ENCODE data around the gene PSD.

The PSD gene

DNA sequence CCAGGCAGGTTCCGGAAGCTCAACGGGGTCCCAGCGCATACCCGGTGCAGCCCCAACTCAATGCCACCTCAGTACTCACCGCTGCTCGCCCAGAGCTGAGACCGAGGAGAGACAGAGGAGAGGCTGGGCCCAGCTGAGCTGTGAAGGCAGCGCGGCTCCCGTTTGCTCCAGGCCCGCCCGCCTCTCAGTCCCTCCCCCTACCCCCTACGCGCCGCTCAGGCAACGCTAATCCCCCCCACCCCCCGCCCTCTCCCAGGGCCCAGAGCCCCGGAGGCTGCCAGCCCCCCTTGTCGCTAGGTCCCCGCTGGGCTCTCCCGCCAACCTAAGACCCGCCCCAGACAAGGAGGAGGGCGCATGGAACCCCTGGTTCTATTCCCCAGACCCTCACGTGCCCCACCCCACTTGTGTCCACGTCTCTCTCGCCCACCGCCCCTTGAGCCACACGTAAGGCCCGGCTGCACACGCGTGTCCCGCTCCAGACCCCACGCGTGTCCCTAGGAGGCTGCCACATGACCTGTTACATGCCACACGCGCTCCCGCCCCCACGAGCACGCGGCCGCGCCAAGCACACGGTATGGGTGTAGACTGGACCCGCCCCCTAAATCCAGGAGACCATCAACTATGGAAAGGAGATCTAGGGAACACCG lies at the start of gene PSD:
PSD (minus strand) TSS at position 164 of the 647 bp plus-strand sequence. CDS start 1,747 bp downstream, outside the sequence.
- in situ Hi-C loops (cut with HindIII; ENCODE audit: low pct_ligation_motif_present, low sequenced_read_pairs): no loop called here
- peaks cover 7% of the 10 kb centered on the region for H3K27me3 ChIP-seq (replicated peaks)
- DNase-seq: no peak
- H3K36me3 ChIP-seq (replicated peaks): peaks cover 7% of the 10 kb centered on the region
- TF ChIP-seq, protein P1, sequence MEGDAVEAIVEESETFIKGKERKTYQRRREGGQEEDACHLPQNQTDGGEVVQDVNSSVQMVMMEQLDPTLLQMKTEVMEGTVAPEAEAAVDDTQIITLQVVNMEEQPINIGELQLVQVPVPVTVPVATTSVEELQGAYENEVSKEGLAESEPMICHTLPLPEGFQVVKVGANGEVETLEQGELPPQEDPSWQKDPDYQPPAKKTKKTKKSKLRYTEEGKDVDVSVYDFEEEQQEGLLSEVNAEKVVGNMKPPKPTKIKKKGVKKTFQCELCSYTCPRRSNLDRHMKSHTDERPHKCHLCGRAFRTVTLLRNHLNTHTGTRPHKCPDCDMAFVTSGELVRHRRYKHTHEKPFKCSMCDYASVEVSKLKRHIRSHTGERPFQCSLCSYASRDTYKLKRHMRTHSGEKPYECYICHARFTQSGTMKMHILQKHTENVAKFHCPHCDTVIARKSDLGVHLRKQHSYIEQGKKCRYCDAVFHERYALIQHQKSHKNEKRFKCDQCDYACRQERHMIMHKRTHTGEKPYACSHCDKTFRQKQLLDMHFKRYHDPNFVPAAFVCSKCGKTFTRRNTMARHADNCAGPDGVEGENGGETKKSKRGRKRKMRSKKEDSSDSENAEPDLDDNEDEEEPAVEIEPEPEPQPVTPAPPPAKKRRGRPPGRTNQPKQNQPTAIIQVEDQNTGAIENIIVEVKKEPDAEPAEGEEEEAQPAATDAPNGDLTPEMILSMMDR (IDR thresholded peaks at IDR 0.05; ENCODE audit: low read depth, low read length, missing control alignments): no peak
- H3K4me3 ChIP-seq (ENCODE audit: low read depth, low read length): peak within 1 kb of the TSS; percentile 87
- no peak within 1 kb of the TSS for H3K27ac ChIP-seq

DNA sequence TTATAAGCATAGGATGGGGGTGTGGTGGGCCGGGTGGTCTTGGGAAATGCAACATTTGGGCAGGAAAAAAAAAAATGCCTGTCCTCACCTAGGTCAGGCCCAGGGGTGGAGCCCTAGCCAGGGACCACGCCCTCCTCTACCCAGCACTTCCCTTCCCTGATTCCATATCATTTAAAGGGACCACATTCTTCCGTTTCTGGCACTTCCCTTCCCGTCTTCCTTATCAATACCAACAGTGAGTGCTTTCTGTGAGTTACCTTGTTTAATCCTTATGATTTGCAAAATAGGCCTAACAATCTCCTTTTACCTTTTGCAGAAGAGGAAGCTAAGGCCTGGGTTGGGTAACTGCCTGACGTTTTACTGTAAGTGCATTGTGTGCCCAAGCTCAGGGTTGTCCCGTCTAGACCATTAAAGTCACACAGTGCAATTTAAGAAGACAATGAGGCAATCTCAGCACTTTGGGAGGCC lies 49.4 kb upstream of the PSD start:
- in situ Hi-C loops (cut with HindIII; ENCODE audit: low pct_ligation_motif_present, low sequenced_read_pairs): no loop called here

DNA sequence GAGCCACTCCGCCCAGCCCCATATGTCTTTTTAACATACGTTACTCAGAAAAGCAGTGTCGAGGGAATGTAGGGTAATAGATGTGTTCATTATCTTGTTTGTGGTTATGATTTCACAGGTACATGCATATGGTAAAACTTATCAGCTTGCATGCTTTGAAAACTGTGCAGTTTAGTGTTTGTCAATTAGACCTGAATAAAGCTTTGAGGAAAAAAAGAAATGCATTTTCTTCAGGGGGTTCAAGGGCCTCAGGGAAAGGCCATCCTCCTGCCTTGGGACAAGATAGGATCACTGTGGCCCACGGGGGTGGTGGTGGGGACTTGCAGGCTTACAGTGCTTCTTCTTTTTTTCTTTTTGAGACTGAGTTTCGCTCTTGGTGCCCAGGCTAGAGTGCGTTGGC lies 48.7 kb upstream of the PSD start:
- DNase-seq: no peak
- Histone ChIP-seq H3K4me3 (ENCODE audit: low read depth, low read length) (no peak overlapping the region), H3K27me3 (replicated peaks) (no peaks in the 10 kb centered on the region), H3K36me3 (replicated peaks) (no peaks in the 10 kb centered on the region), H3K27ac (no peak overlapping the region)
- in situ Hi-C loops (cut with HindIII; ENCODE audit: low pct_ligation_motif_present, low sequenced_read_pairs): no loop called here
- TF ChIP-seq, protein P1 (IDR thresholded peaks at IDR 0.05; ENCODE audit: low read depth, low read length, missing control alignments): no peak

More for the DNA sequence above, 49.4 kb upstream of the PSD start:
- Histone ChIP-seq H3K4me3 (ENCODE audit: low read depth, low read length) (no peak overlapping the region), H3K27me3 (replicated peaks) (no peaks in the 10 kb centered on the region), H3K27ac (no peak overlapping the region), H3K36me3 (replicated peaks) (no peaks in the 10 kb centered on the region)
- TF ChIP-seq, protein P1 (IDR thresholded peaks at IDR 0.05; ENCODE audit: low read depth, low read length, missing control alignments): no peak
- no peak for DNase-seq

DNA sequence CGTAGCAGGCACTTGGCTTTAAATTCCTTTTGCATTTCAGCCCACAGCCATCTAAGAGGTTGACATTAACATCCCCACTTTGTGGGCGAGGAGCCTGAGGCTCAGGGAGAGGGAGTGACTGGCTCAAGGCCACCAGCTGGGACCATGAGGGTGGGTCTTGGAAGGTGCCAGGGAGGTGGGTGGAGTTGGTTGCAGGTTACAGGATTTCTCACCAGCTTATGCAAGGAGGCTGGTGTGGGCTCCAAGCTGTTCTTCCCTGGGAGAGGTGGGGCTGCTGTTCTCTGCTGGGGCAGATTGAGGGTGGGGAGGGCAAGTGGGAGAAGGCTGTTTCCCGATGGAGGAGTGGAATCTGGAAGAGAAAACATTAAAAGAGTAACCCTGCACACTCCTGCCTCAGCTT lies 46.9 kb upstream of the PSD start:
- no peak for DNase-seq
- TF ChIP-seq, protein P1 (IDR thresholded peaks at IDR 0.05; ENCODE audit: low read depth, low read length, missing control alignments): no peak
- Histone ChIP-seq H3K27ac (no peak overlapping the region), H3K27me3 (replicated peaks) (no peaks in the 10 kb centered on the region), H3K4me3 (ENCODE audit: low read depth, low read length) (no peak overlapping the region), H3K36me3 (replicated peaks) (no peaks in the 10 kb centered on the region)
- in situ Hi-C loops (cut with HindIII; ENCODE audit: low pct_ligation_motif_present, low sequenced_read_pairs): no loop called here

DNA sequence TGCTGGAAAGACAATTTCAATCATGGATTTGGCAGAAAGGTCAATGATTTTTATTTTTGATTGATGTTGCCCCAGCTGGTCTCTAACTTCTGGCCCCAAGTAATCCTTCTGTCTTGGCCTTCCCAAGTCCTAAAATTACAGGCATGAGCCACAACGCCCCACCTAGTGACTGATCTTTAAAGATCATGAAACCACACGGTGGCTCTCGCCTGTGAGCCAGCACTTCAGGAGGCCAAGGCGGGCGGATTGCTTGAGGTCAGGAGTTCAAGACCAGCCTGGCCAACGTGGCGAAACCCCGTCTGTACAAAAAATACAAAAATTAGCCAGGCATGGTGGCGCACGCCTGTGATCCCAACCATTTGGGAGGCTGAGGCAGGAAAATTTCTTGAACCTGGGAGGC lies 45.4 kb upstream of the PSD start:
- H3K36me3 ChIP-seq (replicated peaks): no peaks in the 10 kb centered on the region
- TF ChIP-seq, protein P1 (IDR thresholded peaks at IDR 0.05; ENCODE audit: low read depth, low read length, missing control alignments): no peak
- DNase-seq: no peak
- no peak overlapping the region for H3K4me3 ChIP-seq (ENCODE audit: low read depth, low read length)
- in situ Hi-C loops (cut with HindIII; ENCODE audit: low pct_ligation_motif_present, low sequenced_read_pairs): no loop called here
- no peak overlapping the region for H3K27ac ChIP-seq
- H3K27me3 ChIP-seq (replicated peaks): no peaks in the 10 kb centered on the region

All from brain microvascular endothelial cell (primary cell).